ENCODE results near the gene CCDC50.

Gene CCDC50

GRCh38 chr3:191296041-191296541 lies 33.1 kb upstream of the CCDC50 start:
- Histone ChIP-seq H3K27ac (peak overlapping the region; percentile 59), H3K27me3 (ENCODE audit: insufficient read depth, low read depth) (no peaks in the 10 kb centered on the region), H3K79me2 (ENCODE audit: insufficient read depth, low read depth) (no peaks in the 10 kb centered on the region), H3K9ac (peak overlapping the region; percentile 16; the same call in 1 of the 2 replicates), H2AFZ (ENCODE audit: low read depth) (peak overlapping the region; percentile 39; the same call in 1 of the 2 replicates), H4K20me1 (ENCODE audit: insufficient read depth) (no peaks in the 10 kb centered on the region), H3K4me3 (IDR thresholded peaks at IDR 0.05; ENCODE audit: insufficient read depth, low read depth, low read length) (peak overlapping the region; percentile 33), H3K36me3 (ENCODE audit: insufficient read depth) (no peaks in the 10 kb centered on the region), H3K4me2 (peak overlapping the region; percentile 75), H3K4me1 (ENCODE audit: low read depth, poor library complexity, severe bottlenecking) (peaks cover 79% of the 10 kb centered on the region)
- TF ChIP-seq CTCF (conservative IDR thresholded peaks at IDR 0.05; ENCODE audit: low read depth, low read length) = no peak

GRCh38 chr3:191298846-191299245 lies 30.3 kb upstream of the CCDC50 start:
- H3K79me2 ChIP-seq (ENCODE audit: insufficient read depth, low read depth) = no peaks in the 10 kb centered on the region
- H3K4me1 ChIP-seq (ENCODE audit: low read depth, poor library complexity, severe bottlenecking) = peaks cover 79% of the 10 kb centered on the region
- H3K4me3 ChIP-seq (IDR thresholded peaks at IDR 0.05; ENCODE audit: insufficient read depth, low read depth, low read length) = no peak overlapping the region
- no peaks in the 10 kb centered on the region for H3K36me3 ChIP-seq (ENCODE audit: insufficient read depth)
- no peak overlapping the region for H3K4me2 ChIP-seq
- no peak overlapping the region for H3K9ac ChIP-seq
- TF ChIP-seq CTCF (conservative IDR thresholded peaks at IDR 0.05; ENCODE audit: low read depth, low read length) = no peak
- H4K20me1 ChIP-seq (ENCODE audit: insufficient read depth) = no peaks in the 10 kb centered on the region
- H3K27me3 ChIP-seq (ENCODE audit: insufficient read depth, low read depth) = no peaks in the 10 kb centered on the region
- H2AFZ ChIP-seq (ENCODE audit: low read depth) = no peak overlapping the region
- no peak overlapping the region for H3K27ac ChIP-seq

GRCh38 chr3:191300422-191300821 lies 28.8 kb upstream of the CCDC50 start:
- H3K27me3 ChIP-seq (ENCODE audit: insufficient read depth, low read depth) = no peaks in the 10 kb centered on the region
- H3K36me3 ChIP-seq (ENCODE audit: insufficient read depth) = no peaks in the 10 kb centered on the region
- TF ChIP-seq CTCF (conservative IDR thresholded peaks at IDR 0.05; ENCODE audit: low read depth, low read length) = no peak
- H3K4me2 ChIP-seq = peak overlapping the region; percentile 90
- peaks cover 64% of the 10 kb centered on the region for H3K4me1 ChIP-seq (ENCODE audit: low read depth, poor library complexity, severe bottlenecking)
- H2AFZ ChIP-seq (ENCODE audit: low read depth) = peak overlapping the region; percentile 27; the same call in 1 of the 2 replicates
- H3K4me3 ChIP-seq (IDR thresholded peaks at IDR 0.05; ENCODE audit: insufficient read depth, low read depth, low read length) = no peak overlapping the region
- peak overlapping the region; percentile 24; the same call in 1 of the 2 replicates for H3K27ac ChIP-seq
- H4K20me1 ChIP-seq (ENCODE audit: insufficient read depth) = no peaks in the 10 kb centered on the region
- H3K79me2 ChIP-seq (ENCODE audit: insufficient read depth, low read depth) = no peaks in the 10 kb centered on the region
- no peak overlapping the region for H3K9ac ChIP-seq

GRCh38 chr3:191301017-191301416 lies 28.2 kb upstream of the CCDC50 start:
- Histone ChIP-seq H3K4me3 (IDR thresholded peaks at IDR 0.05; ENCODE audit: insufficient read depth, low read depth, low read length) (no peak overlapping the region), H3K27me3 (ENCODE audit: insufficient read depth, low read depth) (no peaks in the 10 kb centered on the region), H4K20me1 (ENCODE audit: insufficient read depth) (no peaks in the 10 kb centered on the region), H3K9ac (no peak overlapping the region), H3K79me2 (ENCODE audit: insufficient read depth, low read depth) (no peaks in the 10 kb centered on the region), H3K36me3 (ENCODE audit: insufficient read depth) (no peaks in the 10 kb centered on the region), H2AFZ (ENCODE audit: low read depth) (no peak overlapping the region), H3K4me2 (peak overlapping the region; percentile 90), H3K27ac (peak overlapping the region; percentile 24; the same call in 1 of the 2 replicates), H3K4me1 (ENCODE audit: low read depth, poor library complexity, severe bottlenecking) (peaks cover 58% of the 10 kb centered on the region)
- TF ChIP-seq CTCF (conservative IDR thresholded peaks at IDR 0.05; ENCODE audit: low read depth, low read length) = no peak
